ENCODE measurements around the gene MAGEF1. TPM values are rescaled to one million over a fixed set of nuclear protein-coding genes. Genes with fewer than 3 reads are reported as not detected.

The MAGEF1 gene
- total and polyA plus RNA-seq, 2 donors (not counting 3 experiments of a cell fraction or from before 2014, with no cell fraction given) = 7.0 to 14.2 TPM

GRCh38 chr3:184750349-184751083 lies 38.7 kb upstream of the MAGEF1 start:
- Histone ChIP-seq H3K27me3 (ENCODE audit: control insufficient read depth in 2 of 2, insufficient read depth in 2 of 2, low read length in 2 of 2) (peaks cover 4% of the 10 kb centered on the region in 2 experiments), H3K36me3 (ENCODE audit: control insufficient read depth in 2 of 2, extremely low read depth in 1 of 2, insufficient read depth in 2 of 2, low read length in 2 of 2) (no peaks in the 10 kb centered on the region), H3K4me2 (ENCODE audit: insufficient read depth, low read length) (no peak overlapping the region), H3K4me3 (replicated peaks in 1 of 3; ENCODE audit: insufficient read depth in 1 of 3, low read depth in 1 of 3, low read length in 3 of 3) (no peak overlapping the region), H3K79me2 (ENCODE audit: control insufficient read depth, insufficient read depth, low read length) (no peaks in the 10 kb centered on the region), H3K4me1 (ENCODE audit: control insufficient read depth, extremely low read depth, insufficient read depth, low read length) (no peaks in the 10 kb centered on the region), H3K27ac (ENCODE audit: insufficient read depth, low read depth, low read length) (no peak overlapping the region), H3K9me1 (replicated peaks; ENCODE audit: control insufficient read depth, extremely low read depth, insufficient read depth, low read length) (no peaks in the 10 kb centered on the region), H3K9me3 (replicated peaks; ENCODE audit: control insufficient read depth, insufficient read depth, low read length) (no peaks in the 10 kb centered on the region), H4K20me1 (replicated peaks; ENCODE audit: control insufficient read depth, extremely low read depth, insufficient read depth, low read length) (no peaks in the 10 kb centered on the region), H2AFZ (ENCODE audit: low read depth, low read length) (no peak overlapping the region), H3K9ac (replicated peaks; ENCODE audit: extremely low read depth, insufficient read depth, low read length) (no peak overlapping the region)
- FAIRE-seq (no peak), DNase-seq (ENCODE audit: low read depth, low spot score) (no peak)
- ChIA-PET POLR2A (no interaction called here), CTCF (interaction anchor here (1.0 to 1.4 kb wide), 2 partner anchors 12 to 189 kb away, joined by 3 read pairs; partner anchors contain the start of gene EPHB3)
- intact Hi-C loops (cut with micrococcal nuclease) = no loop called here
- dilution Hi-C loops (cut with MboI; ENCODE audit: extremely low pct_ligation_motif_present, low sequenced_read_pairs) = no loop called here
- TF ChIP-seq MYC (IDR thresholded peaks at IDR 0.05; ENCODE audit: low read depth, low read length) (no peak), CTCF (IDR thresholded peaks at IDR 0.05; ENCODE audit: extremely low read depth in 1 of 2, insufficient read depth in 1 of 2, low read depth in 1 of 2, low read length in 2 of 2) (no peak), EZH2 (IDR thresholded peaks at IDR 0.05; ENCODE audit: borderline replicate concordance, low read depth, low read length, severe bottlenecking) (no peak), GATA2 (IDR thresholded peaks at IDR 0.05; ENCODE audit: insufficient read depth, insufficient read length, low read depth, low read length) (no peak), FOS (IDR thresholded peaks at IDR 0.05; ENCODE audit: borderline replicate concordance, insufficient read depth, low read length) (no peak), POLR2AphosphoS5 (IDR thresholded peaks at IDR 0.05; ENCODE audit: insufficient read depth, low read depth, low read length) (no peak)
- no TSS peak for BruUV-seq (replicated peaks)

Measured in endothelial cell of umbilical vein (primary cell).